PFSK-1 (cell line): Measurements from ENCODE around the gene CATSPERZ.

ENCODE experiments used
- FOXP2 ChIP-seq: optimal IDR thresholded peaks from 2 replicates; pipeline ENCODE3; 2011; ENCODE audit warnings: borderline replicate concordance, control low read depth, inconsistent platforms; ENCODE audit not compliant: insufficient read depth; ENCODE audit errors: extremely low read length, extremely low read depth
- POLR2AphosphoS5 ChIP-seq: IDR thresholded peaks from 2 replicates; pipeline ENCODE4 v1.6.1; 2012; ENCODE audit warnings: low read depth, mild to moderate bottlenecking, control low read depth, low read length, moderate library complexity
- SIN3A ChIP-seq: IDR thresholded peaks from 2 replicates; pipeline ENCODE4 v1.6.1; 2012; ENCODE audit warnings: mild to moderate bottlenecking, low read length, moderate library complexity, borderline replicate concordance; ENCODE audit not compliant: insufficient read depth
- TAF1 ChIP-seq: IDR thresholded peaks from 2 replicates; pipeline ENCODE4 v1.6.1; 2012; ENCODE audit warnings: low read length, control low read depth, borderline replicate concordance; ENCODE audit not compliant: insufficient read depth
- TF ChIP-seq, protein P1 (sequence below), 2 experiments: IDR thresholded peaks; 2 replicates each; pipeline versions ENCODE4 v1.6.1 to v1.8.0; 2011 to 2012; ENCODE audit warnings: low read depth in 2 of 2, low read length in 2 of 2, control low read depth in 1 of 2, inconsistent platforms in 1 of 2, mild to moderate bottlenecking in 1 of 2, moderate library complexity in 1 of 2; ENCODE audit not compliant: insufficient read depth in 1 of 2

CATSPERZ gene

DNA sequence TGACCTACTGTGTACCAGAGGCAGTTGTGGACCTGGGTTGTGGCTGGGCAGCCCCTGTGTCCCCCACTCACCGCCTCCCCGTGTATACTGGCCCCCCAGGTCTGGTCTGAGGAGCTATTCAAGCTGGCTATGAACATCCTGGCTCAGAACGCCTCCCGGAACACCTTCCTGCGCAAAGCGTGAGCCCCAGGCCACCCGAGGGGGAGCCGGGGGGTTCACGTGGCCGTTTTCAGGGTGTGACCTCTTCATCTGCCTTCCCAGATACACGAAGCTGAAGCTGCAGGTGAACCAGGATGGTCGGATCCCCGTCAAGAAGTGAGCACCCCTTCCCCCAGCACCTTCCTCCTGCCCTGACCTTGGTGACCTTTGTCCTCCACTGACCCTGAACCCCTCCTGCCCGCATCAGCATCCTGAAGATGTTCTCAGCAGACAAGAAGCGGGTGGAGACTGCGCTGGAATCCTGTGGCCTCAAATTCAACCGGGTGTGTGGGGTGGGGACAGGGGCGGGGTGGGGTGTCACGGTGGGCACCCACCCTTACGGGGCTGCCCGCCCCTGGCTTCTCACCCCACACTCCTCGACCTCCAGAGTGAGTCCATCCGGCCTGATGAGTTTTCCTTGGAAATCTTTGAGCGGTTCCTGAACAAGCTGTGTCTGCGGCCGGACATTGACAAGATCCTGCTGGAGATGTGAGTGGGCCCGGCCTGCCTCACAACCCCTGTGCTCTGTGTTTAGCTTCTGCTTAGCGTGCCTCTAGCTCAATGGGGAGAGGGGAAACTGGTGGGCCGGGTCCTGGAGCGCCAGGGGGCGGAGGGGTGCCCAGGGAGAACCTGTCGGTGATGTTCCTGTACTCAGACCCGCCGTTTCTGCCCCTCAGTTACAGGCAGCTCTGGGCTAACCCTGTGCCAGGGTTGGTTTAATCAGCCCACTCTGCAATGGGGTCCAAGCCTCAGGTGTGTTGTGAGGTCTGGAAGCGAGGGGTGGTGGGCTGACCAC, 44.7 kb upstream of the CATSPERZ start:
- TF ChIP-seq POLR2AphosphoS5 (no peak), TAF1 (no peak), SIN3A (no peak), FOXP2 (no peak)
- TF ChIP-seq, protein P1, sequence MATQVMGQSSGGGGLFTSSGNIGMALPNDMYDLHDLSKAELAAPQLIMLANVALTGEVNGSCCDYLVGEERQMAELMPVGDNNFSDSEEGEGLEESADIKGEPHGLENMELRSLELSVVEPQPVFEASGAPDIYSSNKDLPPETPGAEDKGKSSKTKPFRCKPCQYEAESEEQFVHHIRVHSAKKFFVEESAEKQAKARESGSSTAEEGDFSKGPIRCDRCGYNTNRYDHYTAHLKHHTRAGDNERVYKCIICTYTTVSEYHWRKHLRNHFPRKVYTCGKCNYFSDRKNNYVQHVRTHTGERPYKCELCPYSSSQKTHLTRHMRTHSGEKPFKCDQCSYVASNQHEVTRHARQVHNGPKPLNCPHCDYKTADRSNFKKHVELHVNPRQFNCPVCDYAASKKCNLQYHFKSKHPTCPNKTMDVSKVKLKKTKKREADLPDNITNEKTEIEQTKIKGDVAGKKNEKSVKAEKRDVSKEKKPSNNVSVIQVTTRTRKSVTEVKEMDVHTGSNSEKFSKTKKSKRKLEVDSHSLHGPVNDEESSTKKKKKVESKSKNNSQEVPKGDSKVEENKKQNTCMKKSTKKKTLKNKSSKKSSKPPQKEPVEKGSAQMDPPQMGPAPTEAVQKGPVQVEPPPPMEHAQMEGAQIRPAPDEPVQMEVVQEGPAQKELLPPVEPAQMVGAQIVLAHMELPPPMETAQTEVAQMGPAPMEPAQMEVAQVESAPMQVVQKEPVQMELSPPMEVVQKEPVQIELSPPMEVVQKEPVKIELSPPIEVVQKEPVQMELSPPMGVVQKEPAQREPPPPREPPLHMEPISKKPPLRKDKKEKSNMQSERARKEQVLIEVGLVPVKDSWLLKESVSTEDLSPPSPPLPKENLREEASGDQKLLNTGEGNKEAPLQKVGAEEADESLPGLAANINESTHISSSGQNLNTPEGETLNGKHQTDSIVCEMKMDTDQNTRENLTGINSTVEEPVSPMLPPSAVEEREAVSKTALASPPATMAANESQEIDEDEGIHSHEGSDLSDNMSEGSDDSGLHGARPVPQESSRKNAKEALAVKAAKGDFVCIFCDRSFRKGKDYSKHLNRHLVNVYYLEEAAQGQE (IDR thresholded peaks at IDR 0.05; ENCODE audit: insufficient read depth in 1 of 2, low read depth in 2 of 2, low read length in 2 of 2): no peak

DNA sequence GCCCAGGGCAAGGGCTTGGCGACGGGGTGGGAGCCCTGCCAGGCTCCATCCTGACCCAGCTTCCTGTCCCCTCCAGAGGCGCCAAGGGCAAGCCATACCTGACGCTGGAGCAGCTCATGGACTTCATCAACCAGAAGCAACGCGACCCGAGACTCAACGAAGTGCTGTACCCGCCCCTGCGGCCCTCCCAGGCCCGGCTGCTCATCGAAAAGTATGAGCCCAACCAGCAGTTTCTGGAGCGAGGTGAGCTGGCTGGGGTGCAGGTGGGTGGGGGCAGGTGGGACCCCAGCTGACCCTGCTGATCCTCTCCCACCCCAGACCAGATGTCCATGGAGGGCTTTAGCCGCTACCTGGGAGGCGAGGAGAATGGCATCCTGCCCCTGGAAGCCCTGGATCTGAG, 43.9 kb upstream of the CATSPERZ start:
- TF ChIP-seq TAF1 (no peak), POLR2AphosphoS5 (no peak), FOXP2 (no peak), SIN3A (no peak)
- TF ChIP-seq, protein P1 (IDR thresholded peaks at IDR 0.05; ENCODE audit: insufficient read depth in 1 of 2, low read depth in 2 of 2, low read length in 2 of 2): no peak

DNA sequence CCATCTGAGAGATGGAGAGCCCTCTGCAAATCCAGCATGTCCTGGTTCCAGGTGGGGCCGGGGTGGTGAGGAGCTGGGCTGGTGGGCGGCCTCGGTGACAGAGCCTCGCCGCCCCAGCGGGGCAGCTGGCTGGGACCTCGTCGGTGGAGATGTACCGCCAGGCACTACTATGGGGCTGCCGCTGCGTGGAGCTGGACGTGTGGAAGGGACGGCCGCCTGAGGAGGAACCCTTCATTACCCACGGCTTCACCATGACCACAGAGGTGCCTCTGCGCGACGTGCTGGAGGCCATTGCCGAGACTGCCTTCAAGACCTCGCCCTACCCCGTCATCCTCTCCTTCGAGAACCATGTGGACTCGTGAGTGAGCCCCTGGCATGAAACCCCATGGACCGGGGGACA, 41.8 kb upstream of the CATSPERZ start:
- TF ChIP-seq SIN3A (no peak), TAF1 (no peak)

DNA sequence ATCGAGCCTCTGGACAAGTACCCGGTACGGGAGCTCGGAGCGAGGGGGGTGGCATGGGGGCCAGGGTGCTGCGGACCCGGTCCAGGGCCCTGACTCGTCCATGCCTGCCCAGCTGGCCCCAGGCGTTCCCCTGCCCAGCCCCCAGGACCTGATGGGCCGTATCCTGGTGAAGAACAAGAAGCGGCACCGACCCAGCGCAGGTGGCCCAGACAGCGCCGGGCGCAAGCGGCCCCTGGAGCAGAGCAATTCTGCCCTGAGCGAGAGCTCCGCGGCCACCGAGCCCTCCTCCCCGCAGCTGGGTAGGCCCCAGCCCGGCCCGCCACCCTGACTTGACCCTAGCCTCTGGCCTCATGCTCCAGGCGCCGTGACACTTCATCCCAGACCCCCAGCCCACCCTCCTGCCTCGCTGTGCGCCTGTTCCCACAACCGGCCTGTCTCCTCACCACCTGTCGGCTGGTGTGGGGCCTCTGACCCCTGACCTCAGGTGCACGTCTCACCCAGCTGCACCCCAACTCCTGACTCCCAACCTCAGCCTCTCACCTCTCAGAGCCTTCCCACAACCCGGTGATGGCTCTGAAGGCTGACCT, 41.1 kb upstream of the CATSPERZ start:
- no peak for TF ChIP-seq TAF1
- TF ChIP-seq FOXP2: no peak
- no peak for TF ChIP-seq POLR2AphosphoS5
- no peak for TF ChIP-seq SIN3A
- TF ChIP-seq, protein P1 (IDR thresholded peaks at IDR 0.05; ENCODE audit: insufficient read depth in 1 of 2, low read depth in 2 of 2, low read length in 2 of 2): no peak

DNA sequence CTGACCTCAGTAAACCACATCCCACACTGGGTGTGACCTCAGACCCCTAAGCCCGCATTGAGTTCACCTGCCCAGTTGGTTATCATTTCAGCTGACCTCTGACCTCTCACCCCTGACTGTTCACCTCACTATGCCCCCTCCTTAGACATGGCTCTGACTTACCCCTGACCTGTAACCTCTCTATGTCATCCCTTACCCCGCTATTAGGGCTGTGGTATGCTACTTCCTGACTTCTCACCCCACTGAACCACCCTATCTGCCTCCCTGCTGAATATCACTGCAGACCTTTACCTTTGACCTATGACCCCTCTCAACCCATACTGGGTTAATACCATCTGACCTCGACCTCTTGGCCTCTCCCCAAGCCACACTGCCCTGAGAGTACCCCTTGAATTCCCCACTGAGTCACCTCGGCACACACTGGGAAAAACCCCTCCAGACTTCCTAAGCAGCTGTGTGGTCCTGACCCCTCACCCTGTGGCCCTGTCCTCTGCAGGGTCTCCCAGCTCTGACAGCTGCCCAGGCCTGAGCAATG, 40.6 kb upstream of the CATSPERZ start:
- no peak for TF ChIP-seq TAF1
- TF ChIP-seq POLR2AphosphoS5: no peak
- TF ChIP-seq FOXP2: no peak
- TF ChIP-seq, protein P1 (IDR thresholded peaks at IDR 0.05; ENCODE audit: insufficient read depth in 1 of 2, low read depth in 2 of 2, low read length in 2 of 2): no peak
- TF ChIP-seq SIN3A: no peak
